WTC11 (cell line): ENCODE measurements around the gene DKK3. TPM values are rescaled to one million over a fixed set of nuclear protein-coding genes. Genes with fewer than 3 reads are reported as not detected.

ENCODE experiments used
- ATAC-seq: fragments of 200-7000 bp; cut with Tn5 transposase; 2 replicates; pipeline ENCODE4 v1.10.0; 2021; ENCODE audit warnings: mild to moderate bottlenecking, moderate library complexity
- CTCF ChIA-PET: fragments of 300-600 bp; sonication (Branson Sonifier 250); formaldehyde crosslinking; loops from one replicate; lab custom pipeline; 2021; ENCODE audit warnings: antibody characterized with exemption; lab: Charles Lee
- POLR2A ChIA-PET: fragments of 350-600 bp; sonication (Branson Sonifier 250); formaldehyde crosslinking; loops from one replicate; lab custom pipeline; 2021; ENCODE audit warnings: antibody characterized with exemption; lab: Charles Lee
- DNase-seq: peaks from one replicate; pipeline ENCODE4 v3.0.0; 2021; ENCODE audit warnings: low spot score
- H3K27ac Mint-ChIP-seq: 2 replicates; pipeline ENCODE4 v1.8.0; 2021; ENCODE audit warnings: mixed read lengths
- H3K27me3 Mint-ChIP-seq: 2 replicates; pipeline ENCODE4 v1.8.0; 2021; ENCODE audit warnings: low read depth, mild to moderate bottlenecking, moderate library complexity, mixed read lengths
- H3K36me3 Mint-ChIP-seq: 2 replicates; pipeline ENCODE4 v1.8.0; 2021; ENCODE audit warnings: mixed read lengths
- H3K4me1 Mint-ChIP-seq: 2 replicates; pipeline ENCODE4 v1.8.0; 2022; ENCODE audit warnings: mixed read lengths
- H3K4me3 Mint-ChIP-seq: 2 replicates; pipeline ENCODE4 v1.8.0; 2021; ENCODE audit warnings: mild to moderate bottlenecking, moderate library complexity, mixed read lengths
- H3K9me3 Mint-ChIP-seq: 2 replicates; pipeline ENCODE4 v1.8.0; 2021; ENCODE audit warnings: mixed read lengths
- ESRRA ChIP-seq: sonication (generic); formaldehyde crosslinking; IDR thresholded peaks from 2 replicates; pipeline ENCODE4 v1.8.1; 2022; ENCODE audit warnings: mild to moderate bottlenecking, missing genetic modification reagents, borderline replicate concordance
- ETV6 ChIP-seq: sonication (generic); formaldehyde crosslinking; IDR thresholded peaks from 2 replicates; pipeline ENCODE4 v1.8.1; 2022; ENCODE audit warnings: mild to moderate bottlenecking, missing genetic modification reagents
- FOXJ3 ChIP-seq: sonication (generic); formaldehyde crosslinking; IDR thresholded peaks from 2 replicates; pipeline ENCODE4 v1.9.0; 2021; ENCODE audit warnings: missing genetic modification reagents, mild to moderate bottlenecking, borderline replicate concordance
- GRHL2 ChIP-seq: fragments of 250-450 bp; sonication (Bioruptor Pico); IDR thresholded peaks from 2 replicates; pipeline ENCODE4 v1.8.0; 2022; ENCODE audit warnings: mild to moderate bottlenecking, moderate library complexity; ENCODE audit not compliant: insufficient replicate concordance, severe bottlenecking
- HMGA2 ChIP-seq: fragments of 250-450 bp; sonication (Bioruptor Pico); IDR thresholded peaks from 2 replicates; pipeline ENCODE4 v1.4.0; 2021; ENCODE audit warnings: mild to moderate bottlenecking, moderate library complexity
- KAT7 ChIP-seq: sonication (generic); formaldehyde crosslinking; IDR thresholded peaks from 2 replicates; pipeline ENCODE4 v1.8.1; 2023; ENCODE audit warnings: missing genetic modification reagents, mild to moderate bottlenecking, borderline replicate concordance
- MYBL2 ChIP-seq: sonication (generic); formaldehyde crosslinking; IDR thresholded peaks from 2 replicates; pipeline ENCODE4 v1.8.1; 2023; ENCODE audit warnings: mild to moderate bottlenecking, moderate library complexity, missing genetic modification reagents
- NFATC4 ChIP-seq: fragments of 250-450 bp; sonication (Bioruptor Pico); IDR thresholded peaks from 2 replicates; pipeline ENCODE4 v1.9.0; 2021; ENCODE audit warnings: mild to moderate bottlenecking
- NFE2L1 ChIP-seq: sonication (generic); formaldehyde crosslinking; IDR thresholded peaks from 2 replicates; pipeline ENCODE4 v1.8.1; 2023; ENCODE audit warnings: missing genetic modification reagents
- NR3C1 ChIP-seq: sonication (generic); formaldehyde crosslinking; conservative IDR thresholded peaks from 2 replicates; pipeline ENCODE4 v1.8.1; 2023; ENCODE audit warnings: low read depth, mild to moderate bottlenecking, missing genetic modification reagents
- OVOL2 ChIP-seq: fragments of 250-450 bp; sonication (Bioruptor Pico); IDR thresholded peaks from 2 replicates; pipeline ENCODE4 v1.9.0; 2021; ENCODE audit warnings: mild to moderate bottlenecking, borderline replicate concordance
- RORB ChIP-seq: fragments of 250-450 bp; sonication (Bioruptor Pico); IDR thresholded peaks from 2 replicates; pipeline ENCODE4 v1.9.0; 2021; ENCODE audit warnings: mild to moderate bottlenecking
- TCF7 ChIP-seq: sonication (generic); formaldehyde crosslinking; IDR thresholded peaks from 2 replicates; pipeline ENCODE4 v1.8.0; 2022; ENCODE audit warnings: mild to moderate bottlenecking, low read depth, missing genetic modification reagents, moderate library complexity
- TEAD4 ChIP-seq: sonication (generic); formaldehyde crosslinking; IDR thresholded peaks from 2 replicates; pipeline ENCODE4 v1.8.0; 2022; ENCODE audit warnings: mild to moderate bottlenecking, missing genetic modification reagents
- ZNF416 ChIP-seq: fragments of 250-450 bp; sonication (Bioruptor Pico); IDR thresholded peaks from 2 replicates; pipeline ENCODE4 v1.9.0; 2021; ENCODE audit warnings: mild to moderate bottlenecking, inconsistent platforms
- ZNF423 ChIP-seq: fragments of 250-450 bp; sonication (Bioruptor Pico); IDR thresholded peaks from 2 replicates; pipeline ENCODE4 v2.1.2; 2022; ENCODE audit warnings: mild to moderate bottlenecking, moderate library complexity
- ZNF671 ChIP-seq: fragments of 250-450 bp; sonication (Bioruptor Pico); IDR thresholded peaks from 2 replicates; pipeline ENCODE4 v1.8.0; 2021; ENCODE audit warnings: mild to moderate bottlenecking
- total RNA-seq: library from RNA; stranded (reverse); gene quantifications from 3 replicates; pipeline ENCODE4 v1.2.3, GENCODE V29; 2021
- TF ChIP-seq, protein P1 (sequence below): fragments of 250-450 bp; sonication (Bioruptor Pico); IDR thresholded peaks from 2 replicates; pipeline ENCODE4 v1.9.0; 2021; ENCODE audit warnings: mild to moderate bottlenecking
- TF ChIP-seq, protein P2 (sequence below): sonication (generic); formaldehyde crosslinking; IDR thresholded peaks from 2 replicates; pipeline ENCODE4 v1.8.1; 2022; ENCODE audit warnings: low read depth, mild to moderate bottlenecking, moderate library complexity, missing genetic modification reagents, borderline replicate concordance
- TF ChIP-seq, protein P3 (sequence below): sonication (generic); formaldehyde crosslinking; IDR thresholded peaks from 2 replicates; pipeline ENCODE4 v1.8.1; 2023; ENCODE audit warnings: mild to moderate bottlenecking, moderate library complexity, missing genetic modification reagents
- TF ChIP-seq, protein P4 (sequence below): sonication (generic); formaldehyde crosslinking; IDR thresholded peaks from 2 replicates; pipeline ENCODE4 v1.8.0; 2022; ENCODE audit warnings: missing genetic modification reagents
- TF ChIP-seq, protein P5 (sequence below): fragments of 250-450 bp; sonication (Bioruptor Pico); IDR thresholded peaks from 2 replicates; pipeline ENCODE4 v1.9.0; 2021; ENCODE audit warnings: moderate library complexity, mild to moderate bottlenecking, inconsistent platforms, borderline replicate concordance

DKK3 gene
- total RNA-seq, 1 experiment from 2014 or later, result 17.6 TPM

DNA sequence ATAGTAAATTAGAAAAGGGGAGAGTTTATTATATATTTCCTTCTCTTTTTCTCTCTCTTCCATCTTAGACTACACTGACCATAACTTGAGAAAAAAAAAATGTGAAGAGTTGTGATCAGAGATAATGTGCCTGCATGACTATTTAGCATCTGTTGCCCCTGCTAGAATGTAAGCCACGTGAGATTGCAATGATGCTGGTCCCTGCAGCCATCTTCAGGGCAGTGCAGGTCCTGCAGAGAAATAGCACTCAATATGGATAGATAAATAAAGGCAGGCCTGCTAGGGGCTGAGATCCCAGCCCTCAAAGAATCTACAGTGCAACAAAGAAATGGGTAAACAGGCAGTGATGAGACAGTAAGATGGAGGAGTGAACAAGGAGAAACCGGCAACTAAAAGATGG lies 7.8 kb upstream of the DKK3 start:
- ATAC-seq, result no peak
- H3K27ac Mint-ChIP-seq, result no peak overlapping the region
- ChIA-PET CTCF (no interaction called here), POLR2A (no interaction called here)
- H3K9me3 Mint-ChIP-seq, result no peaks in the 10 kb centered on the region
- no peaks in the 10 kb centered on the region for H3K36me3 Mint-ChIP-seq
- peaks cover 2% of the 10 kb centered on the region; the same call in 1 of the 2 replicates for H3K27me3 Mint-ChIP-seq
- H3K4me1 Mint-ChIP-seq, result peaks cover 11% of the 10 kb centered on the region
- TF ChIP-seq NR3C1 (CRISPR knock-in tag) (no peak), RORB (CRISPR knock-in tag) (no peak), TEAD4 (CRISPR knock-in tag) (no peak), FOXJ3 (no peak), NFE2L1 (CRISPR knock-in tag) (no peak)
- TF ChIP-seq, all 79 proteins: peak for 0
- H3K4me3 Mint-ChIP-seq, result no peak overlapping the region
- DNase-seq, result no peak

DNA sequence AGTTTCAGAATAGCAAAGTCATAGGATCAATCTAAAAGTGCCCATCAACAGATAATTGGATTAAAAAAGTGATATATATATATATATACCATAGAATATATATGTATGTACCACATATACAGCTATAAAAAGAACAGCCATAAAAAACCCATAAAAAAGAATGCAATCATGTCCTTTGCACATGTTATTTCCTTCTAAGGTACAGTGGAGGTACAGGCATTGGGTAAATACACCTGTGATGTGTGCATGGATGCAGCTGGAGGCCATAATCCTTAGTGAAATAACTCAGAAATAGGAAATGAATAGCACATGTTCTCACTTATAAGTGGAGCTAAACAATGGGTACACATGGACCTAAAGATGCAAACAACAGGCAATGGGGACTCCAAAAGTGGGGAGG lies 7.1 kb upstream of the DKK3 start:
- Mint-ChIP-seq H3K4me1 (peaks cover 12% of the 10 kb centered on the region), H3K9me3 (no peaks in the 10 kb centered on the region), H3K4me3 (no peak overlapping the region), H3K36me3 (no peaks in the 10 kb centered on the region), H3K27me3 (peaks cover 10% of the 10 kb centered on the region)
- ChIA-PET CTCF (interaction anchor here (1.6 kb wide), 1 partner anchor 48 kb away, joined by 4 read pairs; no protein-coding TSS in a partner anchor), POLR2A (no interaction called here)
- DNase-seq (no peak), ATAC-seq (no peak)
- TF ChIP-seq KAT7 (CRISPR knock-in tag), result no peak
- TF ChIP-seq, protein P1, sequence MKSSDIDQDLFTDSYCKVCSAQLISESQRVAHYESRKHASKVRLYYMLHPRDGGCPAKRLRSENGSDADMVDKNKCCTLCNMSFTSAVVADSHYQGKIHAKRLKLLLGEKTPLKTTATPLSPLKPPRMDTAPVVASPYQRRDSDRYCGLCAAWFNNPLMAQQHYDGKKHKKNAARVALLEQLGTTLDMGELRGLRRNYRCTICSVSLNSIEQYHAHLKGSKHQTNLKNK (CRISPR knock-in tag), result no peak
- TF ChIP-seq, protein P2, sequence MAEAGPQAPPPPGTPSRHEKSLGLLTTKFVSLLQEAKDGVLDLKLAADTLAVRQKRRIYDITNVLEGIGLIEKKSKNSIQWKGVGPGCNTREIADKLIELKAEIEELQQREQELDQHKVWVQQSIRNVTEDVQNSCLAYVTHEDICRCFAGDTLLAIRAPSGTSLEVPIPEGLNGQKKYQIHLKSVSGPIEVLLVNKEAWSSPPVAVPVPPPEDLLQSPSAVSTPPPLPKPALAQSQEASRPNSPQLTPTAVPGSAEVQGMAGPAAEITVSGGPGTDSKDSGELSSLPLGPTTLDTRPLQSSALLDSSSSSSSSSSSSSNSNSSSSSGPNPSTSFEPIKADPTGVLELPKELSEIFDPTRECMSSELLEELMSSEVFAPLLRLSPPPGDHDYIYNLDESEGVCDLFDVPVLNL, result no peak
- no peak for TF ChIP-seq HMGA2 (CRISPR knock-in tag)
- TF ChIP-seq GRHL2 (CRISPR knock-in tag), result no peak
- no peak for TF ChIP-seq NFATC4 (CRISPR knock-in tag)
- TF ChIP-seq, all 79 proteins: peak for 0
- H3K27ac Mint-ChIP-seq, result no peak overlapping the region

DNA sequence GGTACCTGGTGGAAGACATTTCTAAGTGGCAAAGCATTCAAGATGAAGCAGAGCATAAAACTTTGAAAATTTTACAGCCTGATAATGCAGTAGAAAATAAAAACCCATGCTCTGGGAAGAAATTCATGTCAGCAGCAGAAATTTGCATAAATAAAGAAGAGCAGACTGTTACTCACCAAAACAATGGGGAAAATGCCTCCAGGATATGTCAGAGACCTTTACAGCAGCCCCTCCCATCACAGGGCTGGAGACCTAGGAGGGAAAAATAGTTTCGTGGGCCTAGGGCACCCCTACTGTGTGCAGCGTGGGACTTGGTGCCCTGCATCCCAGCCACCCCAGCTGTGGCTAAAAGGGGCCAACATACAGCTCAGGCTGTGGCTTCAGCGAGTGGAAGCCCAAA lies 5.4 kb upstream of the DKK3 start:
- DNase-seq, result no peak
- H3K36me3 Mint-ChIP-seq, result no peaks in the 10 kb centered on the region
- H3K4me1 Mint-ChIP-seq, result peaks cover 22% of the 10 kb centered on the region
- TF ChIP-seq ESRRA (CRISPR knock-in tag), result no peak
- TF ChIP-seq ZNF423 (CRISPR knock-in tag), result no peak
- TF ChIP-seq, protein P3, sequence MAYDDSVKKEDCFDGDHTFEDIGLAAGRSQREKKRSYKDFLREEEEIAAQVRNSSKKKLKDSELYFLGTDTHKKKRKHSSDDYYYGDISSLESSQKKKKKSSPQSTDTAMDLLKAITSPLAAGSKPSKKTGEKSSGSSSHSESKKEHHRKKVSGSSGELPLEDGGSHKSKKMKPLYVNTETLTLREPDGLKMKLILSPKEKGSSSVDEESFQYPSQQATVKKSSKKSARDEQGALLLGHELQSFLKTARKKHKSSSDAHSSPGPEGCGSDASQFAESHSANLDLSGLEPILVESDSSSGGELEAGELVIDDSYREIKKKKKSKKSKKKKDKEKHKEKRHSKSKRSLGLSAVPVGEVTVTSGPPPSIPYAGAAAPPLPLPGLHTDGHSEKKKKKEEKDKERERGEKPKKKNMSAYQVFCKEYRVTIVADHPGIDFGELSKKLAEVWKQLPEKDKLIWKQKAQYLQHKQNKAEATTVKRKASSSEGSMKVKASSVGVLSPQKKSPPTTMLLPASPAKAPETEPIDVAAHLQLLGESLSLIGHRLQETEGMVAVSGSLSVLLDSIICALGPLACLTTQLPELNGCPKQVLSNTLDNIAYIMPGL, result no peak
- TF ChIP-seq NFE2L1 (CRISPR knock-in tag), result no peak
- TF ChIP-seq, all 79 proteins: peak for 0
- ATAC-seq, result no peak
- Mint-ChIP-seq H3K9me3 (no peaks in the 10 kb centered on the region), H3K27ac (no peak overlapping the region), H3K4me3 (no peak overlapping the region), H3K27me3 (peaks cover 22% of the 10 kb centered on the region)
- POLR2A ChIA-PET, result no interaction called here
- CTCF ChIA-PET, result interaction anchor here (1.6 kb wide), 1 partner anchor 47 kb away, joined by 4 read pairs; no protein-coding TSS in a partner anchor

DNA sequence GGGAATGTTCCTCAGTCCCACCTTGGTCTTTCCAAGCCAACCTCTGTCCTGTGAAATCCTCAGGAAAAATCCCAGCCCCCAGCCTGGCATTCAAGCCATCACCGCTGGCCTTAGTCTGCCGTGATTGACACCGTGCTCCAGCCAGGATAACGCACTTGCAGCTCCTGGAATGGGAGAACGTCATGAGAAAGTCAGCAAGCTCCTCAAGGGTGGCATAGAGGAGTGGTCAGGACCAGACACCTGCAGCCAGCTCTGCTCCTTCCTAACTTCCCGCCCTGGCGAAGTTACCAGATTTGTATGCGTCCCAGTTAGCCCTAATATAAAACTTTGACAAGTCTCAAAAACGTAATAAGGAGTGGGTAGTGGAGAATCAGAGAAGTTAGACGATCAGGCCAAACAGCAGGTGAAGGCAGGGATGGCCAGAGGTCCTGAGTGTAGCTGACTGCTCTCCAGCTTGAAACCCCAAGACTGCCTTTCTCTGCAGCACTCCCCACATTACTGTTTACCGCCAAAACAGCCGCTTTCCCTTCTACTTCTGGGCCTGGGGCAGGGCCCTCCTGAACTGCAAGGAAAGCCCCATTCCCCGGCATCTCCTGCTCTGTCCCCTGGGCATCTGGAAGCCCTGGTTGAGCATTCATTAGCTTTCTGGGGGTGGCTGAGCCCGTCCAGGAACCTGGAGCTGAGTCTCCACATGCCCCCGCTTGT lies 1.3 kb upstream of the DKK3 start:
- DNase-seq (no peak), ATAC-seq (peak; percentile 5)
- Mint-ChIP-seq H3K27me3 (peaks cover 37% of the 10 kb centered on the region), H3K4me3 (peak overlapping the region; percentile 86), H3K9me3 (no peaks in the 10 kb centered on the region), H3K4me1 (peaks cover 30% of the 10 kb centered on the region), H3K27ac (peak overlapping the region; percentile 47; the same call in 1 of the 2 replicates), H3K36me3 (no peaks in the 10 kb centered on the region)
- CTCF ChIA-PET, result interaction anchor here (0.6 to 3.5 kb wide), 9 partner anchors 9 to 279 kb away, joined by 3 to 36 read pairs (median 4); no protein-coding TSS in a partner anchor
- POLR2A ChIA-PET, result interaction anchor here (0.7 to 1.2 kb wide), 4 partner anchors 8 to 101 kb away, joined by 3 read pairs; no protein-coding TSS in a partner anchor
- TF ChIP-seq MYBL2 (CRISPR knock-in tag) (no peak), OVOL2 (CRISPR knock-in tag) (no peak), ETV6 (CRISPR knock-in tag) (0 out of 2 replicates have a peak, but pooled peaks have one; percentile 25), TCF7 (CRISPR knock-in tag) (no peak), ZNF671 (CRISPR knock-in tag) (no peak), ZNF416 (CRISPR knock-in tag) (no peak)
- TF ChIP-seq, protein P4, sequence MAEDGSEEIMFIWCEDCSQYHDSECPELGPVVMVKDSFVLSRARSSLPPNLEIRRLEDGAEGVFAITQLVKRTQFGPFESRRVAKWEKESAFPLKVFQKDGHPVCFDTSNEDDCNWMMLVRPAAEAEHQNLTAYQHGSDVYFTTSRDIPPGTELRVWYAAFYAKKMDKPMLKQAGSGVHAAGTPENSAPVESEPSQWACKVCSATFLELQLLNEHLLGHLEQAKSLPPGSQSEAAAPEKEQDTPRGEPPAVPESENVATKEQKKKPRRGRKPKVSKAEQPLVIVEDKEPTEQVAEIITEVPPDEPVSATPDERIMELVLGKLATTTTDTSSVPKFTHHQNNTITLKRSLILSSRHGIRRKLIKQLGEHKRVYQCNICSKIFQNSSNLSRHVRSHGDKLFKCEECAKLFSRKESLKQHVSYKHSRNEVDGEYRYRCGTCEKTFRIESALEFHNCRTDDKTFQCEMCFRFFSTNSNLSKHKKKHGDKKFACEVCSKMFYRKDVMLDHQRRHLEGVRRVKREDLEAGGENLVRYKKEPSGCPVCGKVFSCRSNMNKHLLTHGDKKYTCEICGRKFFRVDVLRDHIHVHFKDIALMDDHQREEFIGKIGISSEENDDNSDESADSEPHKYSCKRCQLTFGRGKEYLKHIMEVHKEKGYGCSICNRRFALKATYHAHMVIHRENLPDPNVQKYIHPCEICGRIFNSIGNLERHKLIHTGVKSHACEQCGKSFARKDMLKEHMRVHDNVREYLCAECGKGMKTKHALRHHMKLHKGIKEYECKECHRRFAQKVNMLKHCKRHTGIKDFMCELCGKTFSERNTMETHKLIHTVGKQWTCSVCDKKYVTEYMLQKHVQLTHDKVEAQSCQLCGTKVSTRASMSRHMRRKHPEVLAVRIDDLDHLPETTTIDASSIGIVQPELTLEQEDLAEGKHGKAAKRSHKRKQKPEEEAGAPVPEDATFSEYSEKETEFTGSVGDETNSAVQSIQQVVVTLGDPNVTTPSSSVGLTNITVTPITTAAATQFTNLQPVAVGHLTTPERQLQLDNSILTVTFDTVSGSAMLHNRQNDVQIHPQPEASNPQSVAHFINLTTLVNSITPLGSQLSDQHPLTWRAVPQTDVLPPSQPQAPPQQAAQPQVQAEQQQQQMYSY (CRISPR knock-in tag), result no peak
- TF ChIP-seq, protein P5, sequence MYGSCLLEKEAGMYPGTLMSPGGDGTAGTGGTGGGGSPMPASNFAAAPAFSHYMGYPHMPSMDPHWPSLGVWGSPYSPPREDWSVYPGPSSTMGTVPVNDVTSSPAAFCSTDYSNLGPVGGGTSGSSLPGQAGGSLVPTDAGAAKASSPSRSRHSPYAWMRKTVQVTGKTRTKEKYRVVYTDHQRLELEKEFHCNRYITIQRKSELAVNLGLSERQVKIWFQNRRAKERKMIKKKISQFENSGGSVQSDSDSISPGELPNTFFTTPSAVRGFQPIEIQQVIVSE, result no peak
